ENCODE data around the gene DHH. TPM values are rescaled to one million over a fixed set of nuclear protein-coding genes. Genes with fewer than 3 reads are reported as not detected.

Gene DHH
- total RNA-seq, 1 experiment from 2014 or later = 0.04 TPM

DNA sequence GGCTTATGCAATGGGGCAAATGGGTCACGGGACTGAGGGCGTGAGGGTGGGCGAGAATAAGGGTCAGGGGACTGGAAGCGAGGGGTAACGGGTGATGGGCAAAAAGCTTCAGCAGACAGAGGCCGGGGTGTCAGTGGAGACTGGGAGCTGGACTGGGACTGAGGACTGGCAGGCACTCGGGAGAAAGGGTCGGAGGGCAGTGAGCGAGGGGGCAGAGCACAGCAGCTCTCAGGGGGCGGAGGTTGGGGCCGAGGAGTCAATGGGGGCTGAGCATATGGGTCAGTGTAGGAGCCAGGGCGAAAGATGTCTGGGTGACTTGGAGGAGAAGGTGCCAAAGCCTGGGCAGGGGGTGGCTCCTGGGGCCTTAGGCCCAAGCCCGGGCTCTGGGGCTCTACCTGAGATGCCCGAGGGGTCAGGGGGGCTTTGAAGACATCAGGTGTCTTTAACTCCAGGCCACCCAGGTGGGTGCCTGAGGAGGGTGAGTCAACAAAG, 54.2 kb downstream of the DHH start:
- Histone ChIP-seq H3K36me3 (peaks cover 94% of the 10 kb centered on the region), H3K4me1 (no peaks in the 10 kb centered on the region), H3K4me3 (no peak overlapping the region), H3K27ac (no peak overlapping the region), H3K27me3 (no peaks in the 10 kb centered on the region), H3K9me3 (replicated peaks) (no peaks in the 10 kb centered on the region)
- no peak for DNase-seq

DNA sequence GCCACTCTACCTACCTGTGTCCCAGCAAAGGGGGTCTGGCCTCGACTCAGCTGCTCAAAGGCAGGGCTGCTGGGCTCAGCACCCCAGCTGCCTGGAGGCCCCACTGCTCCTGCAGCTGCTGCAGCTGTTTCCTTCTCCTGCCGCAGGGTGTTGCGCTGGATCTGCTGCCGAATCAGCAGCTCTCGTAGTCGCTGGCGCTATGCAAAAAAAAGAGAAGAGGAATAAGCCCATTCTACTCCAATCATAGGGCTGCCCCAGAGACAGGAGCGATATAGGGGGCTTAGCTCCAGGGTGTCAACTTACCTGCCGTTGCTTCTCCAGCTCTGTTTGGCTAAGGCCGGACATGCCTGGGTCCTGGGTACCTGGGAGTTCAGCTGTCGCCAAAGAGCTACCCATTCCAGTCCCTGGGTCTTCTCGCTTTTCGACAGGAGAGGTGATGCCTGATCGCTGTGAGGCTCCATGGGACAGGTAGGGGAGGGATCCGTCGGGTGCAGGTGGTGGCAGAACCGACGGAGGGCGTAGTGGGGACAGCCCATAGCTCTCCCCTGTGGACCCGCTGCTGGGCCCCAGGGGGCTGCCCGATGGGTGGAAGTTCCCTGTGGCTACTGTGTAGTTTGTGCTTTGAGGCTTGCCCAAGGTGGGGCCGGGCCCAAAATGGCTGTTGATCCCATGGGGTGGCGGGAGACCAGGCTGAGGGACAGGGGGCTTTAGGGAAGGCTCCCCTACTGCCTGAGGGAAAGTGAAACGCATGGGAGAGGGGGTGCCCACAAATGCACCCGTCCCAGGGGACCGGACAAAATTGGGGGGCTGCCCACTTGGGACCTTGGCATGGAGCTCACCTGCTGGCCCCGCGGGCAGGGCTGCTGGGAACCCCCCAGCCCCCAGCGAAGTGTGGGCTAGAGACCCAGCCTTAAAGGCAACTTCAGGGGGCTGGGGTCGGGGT, 54.9 kb downstream of the DHH start:
- peak; percentile 42 to 54 for DNase-seq
- Histone ChIP-seq H3K27ac (no peak overlapping the region), H3K4me1 (no peaks in the 10 kb centered on the region), H3K36me3 (peaks cover 95% of the 10 kb centered on the region), H3K4me3 (no peak overlapping the region), H3K9me3 (replicated peaks) (no peaks in the 10 kb centered on the region), H3K27me3 (no peaks in the 10 kb centered on the region)

- H3K36me3 ChIP-seq = peaks cover 95% of the 10 kb centered on the region
- no peaks in the 10 kb centered on the region for H3K9me3 ChIP-seq (replicated peaks)
- H3K27ac ChIP-seq = no peak overlapping the region
- no peak for DNase-seq
- H3K27me3 ChIP-seq = no peaks in the 10 kb centered on the region
- no peaks in the 10 kb centered on the region for H3K4me1 ChIP-seq
- no peak overlapping the region for H3K4me3 ChIP-seq
Measured at GRCh38 chr12:49038291-49038955, 56.2 kb downstream of the DHH start.

DNA sequence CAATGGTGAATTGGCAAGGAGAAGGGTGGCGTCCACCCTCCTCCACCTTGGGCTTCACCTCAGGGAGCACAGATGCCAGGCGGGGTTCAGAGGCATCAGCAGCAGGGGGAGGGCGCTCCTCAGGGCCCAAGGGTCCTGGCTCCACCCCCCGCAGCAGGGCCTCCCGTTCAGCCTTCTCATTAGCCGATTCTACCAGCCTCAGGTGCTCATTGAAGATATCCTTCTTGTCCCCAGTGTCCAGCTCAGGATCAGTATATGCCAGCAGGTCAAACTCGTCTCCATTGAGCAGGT, 56.7 kb downstream of the DHH start:
- Histone ChIP-seq H3K36me3 (peaks cover 95% of the 10 kb centered on the region), H3K4me3 (no peak overlapping the region), H3K4me1 (no peaks in the 10 kb centered on the region), H3K9me3 (replicated peaks) (no peaks in the 10 kb centered on the region), H3K27me3 (no peaks in the 10 kb centered on the region), H3K27ac (no peak overlapping the region)
- no peak for DNase-seq

GRCh38 chr12:49037111-49037946, 57.3 kb downstream of the DHH start:
- no peaks in the 10 kb centered on the region for H3K27me3 ChIP-seq
- no peak for DNase-seq
- no peaks in the 10 kb centered on the region for H3K9me3 ChIP-seq (replicated peaks)
- no peak overlapping the region for H3K27ac ChIP-seq
- H3K4me3 ChIP-seq = no peak overlapping the region
- no peaks in the 10 kb centered on the region for H3K4me1 ChIP-seq
- H3K36me3 ChIP-seq = peaks cover 95% of the 10 kb centered on the region

Other genes starting within 250 kb of the DHH start
- gene DDX23, start 242.6 kb downstream of the DHH start, total RNA-seq (2014; rRNA removed; shearing (Covaris generic)) = 153 and 167 TPM in 2 replicates
- gene RND1, start 228.9 kb downstream of the DHH start, total RNA-seq (2014; rRNA removed; shearing (Covaris generic)) = 0.10 and 0.43 TPM in 2 replicates
- gene FKBP11, start 169.3 kb downstream of the DHH start, total RNA-seq (2014; rRNA removed; shearing (Covaris generic)) = 6.5 and 8.6 TPM in 2 replicates
- gene ARF3, start 137.3 kb downstream of the DHH start, total RNA-seq (2014; rRNA removed; shearing (Covaris generic)) = 80.9 and 82.1 TPM in 2 replicates
- gene WNT10B, start 123.1 kb downstream of the DHH start, total RNA-seq (2014; rRNA removed; shearing (Covaris generic)) = 2.8 and 3.0 TPM in 2 replicates
- gene WNT1, start 116.5 kb downstream of the DHH start, total RNA-seq (2014; rRNA removed; shearing (Covaris generic)) = not detected in 2 replicates
- 5.0 and 5.5 TPM in 2 replicates for gene DDN, start 95.4 kb downstream of the DHH start, total RNA-seq (2014; rRNA removed; shearing (Covaris generic))
- gene PRKAG1, start 76.0 kb downstream of the DHH start, total RNA-seq (2014; rRNA removed; shearing (Covaris generic)) = 37.1 and 43.0 TPM in 2 replicates
- 30.1 and 31.2 TPM in 2 replicates for gene KMT2D, start 34.0 kb downstream of the DHH start, total RNA-seq (2014; rRNA removed; shearing (Covaris generic))
- 8.8 and 9.0 TPM in 2 replicates for gene RHEBL1, start 24.8 kb downstream of the DHH start, total RNA-seq (2014; rRNA removed; shearing (Covaris generic))
- gene LMBR1L, start 16.0 kb upstream of the DHH start, total RNA-seq (2014; rRNA removed; shearing (Covaris generic)) = 17.8 and 28.9 TPM in 2 replicates
- 5,262 and 5,317 TPM in 2 replicates for gene TUBA1B, start 36.6 kb upstream of the DHH start, total RNA-seq (2014; rRNA removed; shearing (Covaris generic))
- gene TUBA1A, start 94.3 kb upstream of the DHH start, total RNA-seq (2014; rRNA removed; shearing (Covaris generic)) = 481 and 482 TPM in 2 replicates
- 396 and 398 TPM in 2 replicates for gene TUBA1C, start 170.3 kb upstream of the DHH start, total RNA-seq (2014; rRNA removed; shearing (Covaris generic))
- gene PRPH, start 200.3 kb upstream of the DHH start, total RNA-seq (2014; rRNA removed; shearing (Covaris generic)) = 1.7 and 3.9 TPM in 2 replicates
- gene TROAP, start 228.5 kb upstream of the DHH start, total RNA-seq (2014; rRNA removed; shearing (Covaris generic)) = 79.4 and 87.0 TPM in 2 replicates
- gene C1QL4, start 242.4 kb upstream of the DHH start, total RNA-seq (2014; rRNA removed; shearing (Covaris generic)) = 1.7 and 2.1 TPM in 2 replicates